ENCODE results near the gene COX7A2.

Gene COX7A2

GRCh38 chr6:75268121-75268987, 24.8 kb upstream of the COX7A2 start:
- DNase-seq (ENCODE audit: low spot score) = no peak

DNA sequence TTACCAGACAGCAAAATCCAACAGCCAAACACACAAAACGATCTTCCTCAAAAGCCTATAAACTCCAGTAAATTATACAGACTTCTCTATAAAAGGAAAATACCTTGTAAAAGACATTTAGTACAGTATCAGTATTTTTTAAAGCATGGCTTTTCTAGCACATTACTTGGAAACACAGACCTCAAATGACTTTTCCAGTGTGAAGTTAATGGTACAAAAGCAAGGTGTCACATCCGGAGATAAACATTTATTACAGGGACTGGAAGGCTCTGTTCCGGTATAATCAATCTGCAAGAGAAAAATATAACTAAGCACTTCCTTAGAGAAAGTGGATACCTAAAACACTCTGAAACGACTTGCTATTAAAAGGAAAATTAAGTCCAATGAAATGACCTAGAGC, 23.9 kb upstream of the COX7A2 start:
- no peak for DNase-seq (ENCODE audit: low spot score)

- peak; percentile 32 for DNase-seq (ENCODE audit: low spot score)
Observed at GRCh38 chr6:75266716-75267291, 23.2 kb upstream of the COX7A2 start.

DNA sequence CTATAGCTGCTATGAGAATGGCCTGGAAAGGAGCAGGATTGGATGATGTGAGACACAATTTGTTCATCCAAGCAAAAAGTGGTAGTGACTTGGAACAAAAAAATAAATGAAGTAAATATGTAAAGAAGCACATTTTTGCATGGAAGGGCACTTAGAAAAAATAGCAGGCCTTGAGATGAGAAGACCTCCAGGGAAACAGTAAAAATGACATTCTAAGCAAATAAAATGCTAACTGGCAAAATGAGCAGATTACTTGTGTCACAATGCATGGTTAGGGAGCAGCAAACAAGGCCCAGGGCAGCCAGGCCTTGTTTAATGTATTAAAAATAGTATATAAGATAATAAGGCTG, 19.8 kb upstream of the COX7A2 start:
- DNase-seq (ENCODE audit: low spot score) = no peak

DNA sequence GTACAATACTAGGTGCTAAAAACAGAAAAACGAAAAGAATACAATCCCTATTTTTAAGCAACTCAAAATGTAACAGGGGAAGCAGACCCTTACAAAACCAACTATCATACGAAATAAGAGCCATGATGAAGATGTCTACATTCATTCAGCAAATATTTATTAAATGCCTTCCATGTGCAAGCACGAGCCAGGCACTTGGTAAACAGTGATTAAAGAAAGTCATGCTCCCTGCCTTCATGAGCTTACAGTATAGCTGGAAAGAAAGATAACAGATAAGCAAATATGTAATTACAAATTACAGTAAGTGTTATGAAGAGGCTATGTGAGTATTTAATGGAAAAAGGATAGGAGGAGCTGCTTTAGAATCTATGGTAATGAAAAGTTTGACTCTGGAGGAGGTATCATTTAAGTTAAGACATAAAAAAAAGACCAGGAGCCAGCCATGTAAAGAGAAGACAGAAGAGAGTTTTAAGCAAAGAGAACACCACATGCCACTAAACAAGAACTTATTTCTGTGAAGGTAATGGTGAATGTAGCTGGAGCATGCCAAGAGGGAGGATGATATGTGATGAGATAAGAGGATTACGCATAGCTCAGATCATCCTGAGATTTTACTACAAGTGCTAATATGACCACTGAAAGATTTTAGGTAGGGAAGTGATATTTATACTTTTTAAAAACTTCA, 19.3 kb upstream of the COX7A2 start:
- DNase-seq (ENCODE audit: low spot score) = peak; percentile 53

- DNase-seq (ENCODE audit: low spot score) = no peak
Observed at GRCh38 chr6:75261299-75261698, 17.7 kb upstream of the COX7A2 start.

DNA sequence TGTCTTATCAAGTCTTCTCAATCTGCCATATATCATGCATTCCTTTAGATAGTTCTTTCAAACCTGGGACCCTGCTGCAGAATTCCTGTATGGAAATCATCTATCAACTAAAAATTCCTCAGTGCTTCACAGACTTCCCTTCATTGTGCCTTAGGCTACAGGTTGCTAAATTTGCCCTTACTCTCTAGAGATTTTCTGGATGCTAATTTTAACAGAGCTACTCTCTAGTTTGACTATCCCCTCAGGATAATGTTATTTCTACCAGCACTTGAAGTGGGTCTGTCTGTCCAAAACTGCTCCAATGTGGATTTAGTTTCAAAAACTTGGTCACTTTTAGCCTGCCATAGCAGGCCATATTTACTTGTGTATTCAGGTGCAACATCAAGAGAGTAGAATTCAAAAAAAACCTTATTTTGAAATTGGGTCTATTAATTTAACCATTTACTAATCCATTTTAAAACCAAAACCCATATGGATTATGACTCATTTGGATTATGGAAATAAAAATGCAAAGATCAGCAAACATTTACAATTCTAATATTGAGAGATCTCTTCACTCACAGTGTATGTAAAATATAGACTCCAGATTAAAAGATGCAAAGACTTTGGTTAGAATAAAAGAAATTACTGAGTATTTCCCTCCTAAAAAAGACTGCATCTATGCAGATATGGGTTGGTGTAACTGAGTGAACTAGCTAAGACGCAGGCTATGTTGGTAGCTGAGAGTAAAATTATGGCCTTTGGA, 13.9 kb upstream of the COX7A2 start:
- DNase-seq (ENCODE audit: low spot score) = no peak

DNA sequence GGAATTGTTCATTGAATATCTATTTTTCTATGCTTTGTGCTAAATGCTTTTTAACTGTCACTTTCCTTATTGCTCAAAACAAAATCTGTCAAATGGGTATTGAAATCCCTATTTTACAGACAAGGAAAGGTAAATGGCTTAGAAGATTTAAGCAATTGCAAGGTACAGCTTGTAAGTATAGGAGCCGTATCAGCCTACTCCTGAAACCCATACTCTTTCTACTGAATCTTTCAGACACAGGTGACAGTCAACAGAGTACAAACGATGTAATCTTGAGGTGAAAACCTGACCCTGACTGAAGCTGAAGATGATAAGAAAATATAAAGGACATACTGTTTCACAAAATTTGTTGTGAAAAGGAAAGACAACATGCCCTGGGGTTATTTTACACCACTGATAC, 7.0 kb upstream of the COX7A2 start:
- DNase-seq (ENCODE audit: low spot score) = no peak

DNA sequence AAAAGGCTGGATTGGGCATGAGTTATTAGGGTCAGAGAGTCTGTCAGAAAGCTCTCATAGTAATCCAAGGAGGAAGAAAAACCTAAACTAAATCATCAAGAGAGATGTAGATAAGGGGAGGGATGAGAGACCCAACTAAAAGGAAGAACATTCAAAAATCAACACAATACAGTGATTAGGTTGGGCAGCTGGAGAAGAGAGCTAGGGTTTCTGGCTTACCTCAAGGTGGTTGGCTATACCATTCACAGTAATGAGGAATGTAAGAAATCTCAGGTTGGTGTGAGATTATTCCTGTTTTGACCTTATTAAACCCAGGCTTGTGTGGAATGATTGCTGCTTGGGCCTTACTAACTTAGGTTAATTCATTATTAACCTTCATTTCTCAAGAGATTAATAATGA, 6.2 kb upstream of the COX7A2 start:
- no peak for DNase-seq (ENCODE audit: low spot score)

- DNase-seq (ENCODE audit: low spot score) = no peak
Observed at GRCh38 chr6:75246386-75246785, 2.8 kb upstream of the COX7A2 start.

DNA sequence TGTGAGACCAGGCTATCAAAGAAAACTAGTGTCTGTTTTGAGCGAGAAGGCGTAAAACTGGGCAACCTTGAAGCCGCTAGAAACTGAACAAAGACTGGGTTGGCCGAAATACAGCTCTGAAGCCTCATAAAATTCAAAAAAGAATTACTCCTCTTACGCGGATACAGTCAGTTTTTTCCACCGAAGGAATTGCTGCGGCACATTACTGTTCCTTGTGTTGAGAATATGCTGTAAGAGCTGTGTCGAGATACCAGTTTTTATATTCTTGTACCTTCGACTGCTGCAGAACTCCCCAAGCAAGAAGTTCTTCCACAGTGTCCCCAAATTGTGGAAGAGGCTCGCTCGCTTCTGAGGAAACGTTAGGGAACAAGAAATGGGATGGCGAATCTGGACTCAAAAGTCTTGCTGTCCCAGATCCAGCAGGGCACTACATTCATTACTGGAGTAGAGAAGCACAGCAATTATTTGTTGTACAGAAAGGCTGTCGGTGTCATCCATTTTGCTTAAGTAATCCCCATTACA, 523 bp upstream of the COX7A2 start:
- DNase-seq (ENCODE audit: low spot score) = peak; percentile 25

DNA sequence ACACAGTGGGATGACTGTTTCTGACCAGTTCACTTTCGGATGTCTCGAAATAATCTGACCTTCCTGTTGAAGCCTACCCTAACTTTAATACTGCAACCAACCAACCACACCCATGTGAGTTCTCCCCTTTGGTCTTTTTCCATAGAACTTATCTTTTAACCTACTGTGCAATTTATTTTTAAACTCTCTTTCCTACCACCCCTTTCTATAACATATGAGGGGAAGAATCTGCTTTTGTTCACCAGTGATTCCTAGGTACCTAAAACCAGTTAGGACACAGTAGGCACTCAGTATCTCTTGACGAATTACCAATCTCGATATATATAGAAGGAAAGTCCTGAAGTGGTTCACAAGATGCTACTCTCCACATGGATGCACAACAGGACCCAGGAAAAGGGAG, 7.0 kb downstream of the COX7A2 start:
- no peak for DNase-seq (ENCODE audit: low spot score)

DNA sequence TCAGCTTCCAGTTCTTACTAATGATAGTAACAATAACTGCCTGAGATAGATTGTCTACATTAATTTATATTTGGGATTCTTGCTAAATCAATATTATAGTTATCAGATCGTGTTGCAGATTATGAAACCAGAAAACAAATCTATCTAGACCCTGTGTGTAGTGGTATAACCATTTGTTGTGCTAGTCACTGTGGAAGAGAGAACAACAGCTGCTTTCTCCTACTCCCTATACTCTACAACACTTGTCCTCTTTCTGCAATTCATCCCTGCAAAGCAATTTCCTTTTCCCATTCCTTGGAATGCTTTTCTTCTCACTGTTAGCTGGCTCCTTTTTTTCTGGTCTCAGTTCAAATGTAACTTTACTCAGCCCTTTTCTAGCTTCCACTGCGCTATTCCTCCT, 8.3 kb downstream of the COX7A2 start:
- DNase-seq (ENCODE audit: low spot score) = no peak

DNA sequence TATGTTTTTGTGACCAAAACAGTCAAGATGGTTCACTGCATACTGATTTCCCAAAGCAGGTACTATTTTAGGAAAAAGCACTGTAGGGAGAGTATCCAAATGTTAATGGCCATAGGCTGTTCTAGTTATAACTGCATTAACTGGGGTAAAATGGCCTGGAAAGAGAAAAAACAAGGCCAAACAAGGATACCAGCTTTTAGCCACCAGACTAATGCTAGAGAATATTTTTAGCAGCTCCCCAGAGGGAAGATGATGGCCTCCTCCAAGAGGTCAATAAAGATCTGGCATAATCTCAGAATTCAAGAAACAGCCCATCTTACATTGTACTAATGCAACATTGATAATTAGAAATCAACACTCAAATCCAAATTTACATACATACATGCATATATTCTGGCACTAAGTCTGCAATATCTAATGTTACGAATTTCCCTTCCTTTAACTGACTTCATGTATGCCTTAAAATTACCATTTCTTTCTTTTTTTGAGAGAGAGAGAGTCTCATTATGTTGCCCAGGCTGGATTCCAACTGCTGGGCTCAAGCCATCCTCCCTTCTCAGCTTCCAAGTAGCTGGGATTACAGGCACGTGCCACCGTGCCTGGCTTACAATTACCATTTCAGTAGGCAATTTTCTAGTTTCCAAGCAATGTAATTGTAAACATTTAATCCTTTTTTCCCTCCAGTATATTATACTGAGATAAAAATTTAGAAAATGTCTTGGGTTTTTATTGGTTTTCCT, 9.3 kb downstream of the COX7A2 start:
- no peak for DNase-seq (ENCODE audit: low spot score)

DNA sequence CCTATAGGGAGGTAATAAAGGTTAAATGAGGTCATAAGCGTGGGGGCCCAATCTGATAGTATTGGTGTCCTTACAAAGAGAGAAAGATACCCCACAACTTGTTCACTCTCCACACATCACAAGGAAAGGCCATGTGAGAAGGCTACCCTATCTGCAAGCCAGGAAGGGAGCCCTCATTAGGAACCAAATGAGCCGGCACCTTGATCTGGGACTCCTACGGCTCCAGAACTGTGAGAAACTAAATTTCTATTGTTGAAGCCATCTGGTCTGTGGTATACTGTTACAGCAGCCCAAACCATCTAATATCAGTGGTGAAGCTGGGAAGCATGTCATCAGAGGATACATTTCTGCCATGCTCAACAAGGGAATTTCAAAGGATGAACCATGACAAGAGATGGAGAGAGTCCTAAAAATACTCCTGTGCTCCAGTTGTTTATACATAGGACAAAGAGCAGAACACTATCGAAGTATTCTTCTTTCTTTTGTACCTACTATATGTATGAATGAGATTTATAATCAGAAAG, 10.4 kb downstream of the COX7A2 start:
- DNase-seq (ENCODE audit: low spot score) = no peak

GRCh38 chr6:75230484-75231325, 12.9 kb downstream of the COX7A2 start:
- peak; percentile 61 for DNase-seq (ENCODE audit: low spot score)

- DNase-seq (ENCODE audit: low spot score) = no peak
Observed at GRCh38 chr6:75224303-75224926, 19.2 kb downstream of the COX7A2 start.

GRCh38 chr6:75223428-75223827, 20.2 kb downstream of the COX7A2 start:
- no peak for DNase-seq (ENCODE audit: low spot score)

- DNase-seq (ENCODE audit: low spot score) = no peak
Observed at GRCh38 chr6:75222261-75222660, 21.3 kb downstream of the COX7A2 start.

DNA sequence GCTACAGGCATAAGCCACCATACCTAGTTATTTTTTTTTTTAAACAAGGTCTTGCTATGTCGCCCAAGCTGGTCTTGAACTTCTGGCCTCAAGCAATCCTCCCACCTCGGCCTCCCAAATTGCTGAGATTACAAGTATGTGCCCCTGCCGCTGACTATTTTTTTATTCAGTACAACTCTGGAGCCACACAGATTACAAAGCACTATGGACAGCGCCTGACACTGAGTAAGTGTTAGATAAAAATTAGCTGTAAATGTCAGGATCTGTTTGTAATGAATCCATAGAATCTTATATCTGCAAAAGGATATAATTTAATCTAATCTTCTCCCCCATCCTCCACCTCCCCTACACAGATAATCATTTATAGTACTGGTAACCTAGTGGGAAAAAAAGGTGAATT, 22.5 kb downstream of the COX7A2 start:
- DNase-seq (ENCODE audit: low spot score) = no peak
